ENCODE measurements around the gene CHI3L2.

DNA sequence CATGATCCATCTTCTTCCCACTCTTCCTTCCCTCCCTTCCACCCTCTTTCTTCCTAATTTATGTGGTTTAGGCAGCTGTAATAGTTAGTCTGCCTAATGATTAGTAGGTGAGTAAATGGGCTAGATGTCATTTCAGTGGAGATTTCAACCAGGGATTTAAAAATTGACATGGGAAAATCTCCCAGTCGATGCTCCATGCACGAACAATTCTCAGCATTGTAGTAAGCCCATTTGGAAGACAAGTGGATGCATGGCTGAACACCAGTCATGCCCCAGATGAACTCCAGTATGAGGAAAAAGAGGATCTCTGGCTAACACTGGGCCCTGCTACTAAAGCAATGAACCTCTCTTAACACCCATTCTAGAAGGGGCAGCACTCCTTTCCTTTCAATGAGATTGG, 25.3 kb downstream of the CHI3L2 start:
- no peak for TF ChIP-seq POLR2A (IDR thresholded peaks at IDR 0.05)
- TF ChIP-seq, protein P1, sequence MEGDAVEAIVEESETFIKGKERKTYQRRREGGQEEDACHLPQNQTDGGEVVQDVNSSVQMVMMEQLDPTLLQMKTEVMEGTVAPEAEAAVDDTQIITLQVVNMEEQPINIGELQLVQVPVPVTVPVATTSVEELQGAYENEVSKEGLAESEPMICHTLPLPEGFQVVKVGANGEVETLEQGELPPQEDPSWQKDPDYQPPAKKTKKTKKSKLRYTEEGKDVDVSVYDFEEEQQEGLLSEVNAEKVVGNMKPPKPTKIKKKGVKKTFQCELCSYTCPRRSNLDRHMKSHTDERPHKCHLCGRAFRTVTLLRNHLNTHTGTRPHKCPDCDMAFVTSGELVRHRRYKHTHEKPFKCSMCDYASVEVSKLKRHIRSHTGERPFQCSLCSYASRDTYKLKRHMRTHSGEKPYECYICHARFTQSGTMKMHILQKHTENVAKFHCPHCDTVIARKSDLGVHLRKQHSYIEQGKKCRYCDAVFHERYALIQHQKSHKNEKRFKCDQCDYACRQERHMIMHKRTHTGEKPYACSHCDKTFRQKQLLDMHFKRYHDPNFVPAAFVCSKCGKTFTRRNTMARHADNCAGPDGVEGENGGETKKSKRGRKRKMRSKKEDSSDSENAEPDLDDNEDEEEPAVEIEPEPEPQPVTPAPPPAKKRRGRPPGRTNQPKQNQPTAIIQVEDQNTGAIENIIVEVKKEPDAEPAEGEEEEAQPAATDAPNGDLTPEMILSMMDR (IDR thresholded peaks at IDR 0.05), result no peak

All from adrenal gland (tissue), 5 donors.